Left lung (tissue), 10 donors: ENCODE results near the gene NAA15. TPM values are rescaled to one million over a fixed set of nuclear protein-coding genes. Genes with fewer than 3 reads are reported as not detected.

Experiments used
- ATAC-seq: fragments of 200-7000 bp; cut with Tn5 transposase; one replicate; pipeline ENCODE4 v1.9.1; 2020; ENCODE audit warnings: moderate library complexity
- DNase-seq, 4 donors: peaks; one replicate each; pipeline ENCODE4 v3.0.0-alpha.2; 2013 to 2020
- H3K27ac ChIP-seq, 2 donors: fragments of 200-600 bp; sonication (generic) in 1 of 2; one replicate each; pipeline versions ENCODE4 v1.5.0 to v1.8.0; 2020 to 2021
- H3K27me3 ChIP-seq, 2 donors: fragments of 200-600 bp; sonication (generic) in 1 of 2; one replicate each; pipeline versions ENCODE4 v1.5.0 to v1.8.0; 2020 to 2021
- H3K36me3 ChIP-seq, 2 donors: fragments of 200-600 bp; sonication (generic) in 1 of 2; one replicate each; pipeline versions ENCODE4 v1.5.0 to v1.8.0; 2020 to 2021
- H3K4me1 ChIP-seq, 2 donors: fragments of 200-600 bp; one replicate each; pipeline ENCODE4 v1.8.0; 2021
- H3K4me3 ChIP-seq, 2 donors: fragments of 200-600 bp; sonication (generic) in 1 of 2; one replicate each; pipeline versions ENCODE4 v1.5.0 to v1.8.0; 2020 to 2021; ENCODE audit warnings: mild to moderate bottlenecking in 1 of 2
- H3K9me3 ChIP-seq, 2 donors: fragments of 200-600 bp; sonication (generic) in 1 of 2; one replicate each; pipeline versions ENCODE4 v1.5.0 to v1.8.0; 2020 to 2021
- intact Hi-C, 2 donors: fragments of 100-400 bp; cut with DNase I; formaldehyde crosslinking; loops; one replicate each; pipeline versions ENCODE4 v1.11.2 to v1.14.2; 2022
- polyA plus RNA-seq, 6 donors: library from polyadenylated mRNA; unstranded; fragments of 120-200 nt; gene quantifications; one replicate each; pipeline ENCODE4 v1.2.1, GENCODE V29; 2013; ENCODE audit not compliant: insufficient read length in 6 of 6
- total RNA-seq, 2 donors: library from RNA; stranded (reverse); fragmentation: NEBNext Ultra II Directional; extraction: Animal tissue kit (Norgen Biotek cat#: 25700); gene quantifications; one replicate each; pipeline ENCODE4 v1.2.1, GENCODE V29; 2021
- TF ChIP-seq, protein P1 (sequence below), 2 donors: fragments of 200-600 bp; sonication (generic) in 1 of 2; IDR thresholded peaks; one replicate each; pipeline versions ENCODE4 v1.5.0 to v1.8.0; 2021; ENCODE audit warnings: antibody characterized with exemption in 2 of 2
- donor health status: DM: no; HTN: yes; CAD: no.
- donor health status: DM: no; HTN: no; CAD: no.

NAA15 gene
- total and polyA plus RNA-seq, 8 donors = 30.0 to 49.6 (median 32.8) TPM

DNA sequence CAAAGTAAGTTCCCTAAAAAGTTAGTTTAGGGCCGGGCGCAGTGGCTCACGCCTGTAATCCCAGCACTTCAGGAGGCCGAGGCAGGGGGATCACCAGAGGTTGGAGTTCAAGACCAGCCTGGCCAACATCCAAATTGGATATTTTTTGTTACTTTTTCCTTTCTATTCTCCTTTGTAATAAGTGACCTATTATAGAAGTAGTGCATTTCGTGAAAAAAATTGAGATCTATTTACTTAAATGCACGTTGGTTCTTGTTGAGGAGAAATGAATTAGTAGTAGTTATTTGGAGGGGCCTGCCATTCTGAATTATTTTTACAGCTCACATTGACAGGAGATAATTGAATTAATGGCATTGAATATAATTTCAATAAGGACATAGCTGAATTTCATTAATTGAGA is 23.3 kb downstream of the NAA15 start:
- ATAC-seq (no peak), DNase-seq (no peak)
- TF ChIP-seq, protein P1, sequence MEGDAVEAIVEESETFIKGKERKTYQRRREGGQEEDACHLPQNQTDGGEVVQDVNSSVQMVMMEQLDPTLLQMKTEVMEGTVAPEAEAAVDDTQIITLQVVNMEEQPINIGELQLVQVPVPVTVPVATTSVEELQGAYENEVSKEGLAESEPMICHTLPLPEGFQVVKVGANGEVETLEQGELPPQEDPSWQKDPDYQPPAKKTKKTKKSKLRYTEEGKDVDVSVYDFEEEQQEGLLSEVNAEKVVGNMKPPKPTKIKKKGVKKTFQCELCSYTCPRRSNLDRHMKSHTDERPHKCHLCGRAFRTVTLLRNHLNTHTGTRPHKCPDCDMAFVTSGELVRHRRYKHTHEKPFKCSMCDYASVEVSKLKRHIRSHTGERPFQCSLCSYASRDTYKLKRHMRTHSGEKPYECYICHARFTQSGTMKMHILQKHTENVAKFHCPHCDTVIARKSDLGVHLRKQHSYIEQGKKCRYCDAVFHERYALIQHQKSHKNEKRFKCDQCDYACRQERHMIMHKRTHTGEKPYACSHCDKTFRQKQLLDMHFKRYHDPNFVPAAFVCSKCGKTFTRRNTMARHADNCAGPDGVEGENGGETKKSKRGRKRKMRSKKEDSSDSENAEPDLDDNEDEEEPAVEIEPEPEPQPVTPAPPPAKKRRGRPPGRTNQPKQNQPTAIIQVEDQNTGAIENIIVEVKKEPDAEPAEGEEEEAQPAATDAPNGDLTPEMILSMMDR (IDR thresholded peaks at IDR 0.05) = no peak
- peaks cover 0 to 16% of the 10 kb centered on the region in 2 donors for H3K36me3 ChIP-seq
- no peaks in the 10 kb centered on the region for H3K27me3 ChIP-seq
- H3K4me1 ChIP-seq = peaks cover 0 to 22% of the 10 kb centered on the region in 2 donors
- no peak overlapping the region for H3K27ac ChIP-seq
- H3K4me3 ChIP-seq = no peak overlapping the region
- H3K9me3 ChIP-seq = no peaks in the 10 kb centered on the region
- intact Hi-C loops = no loop called here

DNA sequence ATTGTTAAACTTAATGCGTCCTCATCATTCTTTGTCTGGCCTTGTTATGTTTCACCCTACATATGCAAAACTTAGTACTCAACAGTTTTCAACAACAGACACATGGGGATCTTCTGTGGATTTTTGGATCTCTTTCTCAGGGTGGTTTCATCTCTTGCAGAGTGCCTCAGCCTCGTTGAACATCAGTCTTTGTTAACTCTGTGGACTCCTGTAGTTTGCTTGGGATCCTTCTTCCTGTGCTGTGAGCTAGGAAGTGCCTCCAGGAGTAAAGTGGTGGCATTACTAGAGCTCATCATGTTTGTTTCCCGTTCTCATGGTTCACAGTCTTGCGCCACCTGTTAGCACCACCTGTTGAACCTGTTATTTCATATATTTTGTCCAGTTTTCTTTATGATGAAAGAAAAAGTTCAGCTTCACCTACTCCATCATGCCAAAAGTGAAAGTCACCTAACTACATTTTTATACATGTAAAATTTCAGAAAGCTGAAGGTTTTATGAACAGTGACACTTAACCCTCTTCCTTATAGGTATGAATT is 28.4 kb downstream of the NAA15 start:
- H3K27me3 ChIP-seq = no peaks in the 10 kb centered on the region
- no peak overlapping the region for H3K4me3 ChIP-seq
- H3K27ac ChIP-seq = no peak overlapping the region
- intact Hi-C loops = no loop called here
- no peaks in the 10 kb centered on the region for H3K9me3 ChIP-seq
- TF ChIP-seq, protein P1 (IDR thresholded peaks at IDR 0.05) = no peak
- ATAC-seq (no peak), DNase-seq (no peak)
- peaks cover 0 to 6% of the 10 kb centered on the region in 2 donors for H3K4me1 ChIP-seq
- H3K36me3 ChIP-seq = peaks cover 0 to 25% of the 10 kb centered on the region in 2 donors

DNA sequence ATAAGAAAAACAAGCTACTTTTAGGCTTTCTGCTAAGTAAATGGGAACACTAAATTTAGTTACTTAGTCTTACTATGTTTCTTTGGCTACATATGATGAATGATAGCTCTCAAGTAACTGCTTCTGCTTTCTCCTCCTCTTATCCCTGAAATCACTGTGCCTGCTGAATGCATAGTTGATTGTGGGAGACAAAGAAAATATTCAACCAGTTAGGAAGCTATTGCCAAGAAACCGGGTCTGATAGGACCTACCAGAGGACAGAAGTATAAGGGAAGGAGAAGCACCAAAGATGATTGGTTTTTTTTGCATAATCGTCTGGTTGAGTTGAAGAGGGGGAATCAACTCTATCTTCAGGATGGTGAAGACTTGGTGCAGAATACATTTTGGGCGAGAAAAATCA is 29.0 kb downstream of the NAA15 start:
- Histone ChIP-seq H3K4me1 (peaks cover 0 to under 1% of the 10 kb centered on the region in 2 donors), H3K27ac (no peak overlapping the region), H3K9me3 (no peaks in the 10 kb centered on the region), H3K27me3 (no peaks in the 10 kb centered on the region), H3K36me3 (peaks cover 0 to 31% of the 10 kb centered on the region in 2 donors), H3K4me3 (no peak overlapping the region)
- ATAC-seq (no peak), DNase-seq (no peak)
- TF ChIP-seq, protein P1 (IDR thresholded peaks at IDR 0.05) = no peak
- intact Hi-C loops = no loop called here

DNA sequence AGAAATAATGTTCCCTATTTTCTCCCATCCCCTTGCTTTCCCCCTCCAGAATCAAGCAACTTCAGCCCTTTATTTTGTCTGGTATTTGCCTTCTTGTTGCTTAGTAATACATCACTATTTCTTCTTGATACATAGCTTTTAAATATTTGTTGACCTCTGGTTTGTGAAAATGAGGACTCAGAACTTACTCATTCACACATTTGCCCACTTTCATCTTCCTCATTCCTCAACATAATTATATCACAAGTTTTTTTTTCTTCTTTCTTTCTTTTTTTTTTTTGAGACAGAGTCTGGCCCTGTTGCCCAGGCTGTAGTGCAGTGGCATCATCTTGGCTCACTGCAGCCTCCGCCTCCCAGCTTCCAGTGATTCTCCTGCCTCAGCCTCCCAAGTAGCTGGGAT is 29.9 kb downstream of the NAA15 start:
- H3K4me1 ChIP-seq = no peaks in the 10 kb centered on the region
- intact Hi-C loops = no loop called here
- TF ChIP-seq, protein P1 (IDR thresholded peaks at IDR 0.05) = no peak
- DNase-seq (no peak), ATAC-seq (no peak)
- no peak overlapping the region for H3K27ac ChIP-seq
- no peak overlapping the region for H3K4me3 ChIP-seq
- no peaks in the 10 kb centered on the region for H3K27me3 ChIP-seq
- H3K9me3 ChIP-seq = no peaks in the 10 kb centered on the region
- peaks cover 0 to 37% of the 10 kb centered on the region in 2 donors for H3K36me3 ChIP-seq

DNA sequence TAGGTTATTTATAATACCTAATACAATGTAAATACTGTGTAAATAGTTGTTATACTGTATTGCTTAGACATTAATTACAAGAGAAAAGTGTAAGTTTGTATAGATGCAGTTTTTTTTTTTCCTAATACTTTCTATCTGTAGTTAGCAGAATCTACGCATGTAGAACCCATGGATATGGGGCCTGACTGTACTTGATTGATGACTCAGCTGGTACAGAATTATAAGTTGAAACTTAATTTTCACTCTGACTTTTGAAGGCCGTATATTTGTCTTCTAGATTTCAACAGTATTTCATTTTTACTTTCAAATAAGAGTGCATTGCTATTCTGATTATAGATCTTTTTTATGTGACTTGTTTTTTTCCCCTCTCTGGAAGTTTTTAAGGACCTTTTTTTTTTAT is 31.7 kb downstream of the NAA15 start:
- TF ChIP-seq, protein P1 (IDR thresholded peaks at IDR 0.05) = no peak
- no peak overlapping the region for H3K27ac ChIP-seq
- H3K36me3 ChIP-seq = peaks cover 0 to 34% of the 10 kb centered on the region in 2 donors
- no peaks in the 10 kb centered on the region for H3K9me3 ChIP-seq
- DNase-seq = no peak
- no peak for ATAC-seq
- H3K4me1 ChIP-seq = no peaks in the 10 kb centered on the region
- no peaks in the 10 kb centered on the region for H3K27me3 ChIP-seq
- intact Hi-C loops = no loop called here
- H3K4me3 ChIP-seq = no peak overlapping the region
